COLO829 (cell line): ENCODE results near the gene CEP104.

ENCODE experiments used
- DNase-seq: peaks from one replicate; pipeline ENCODE4 v3.0.0; 2012; ENCODE audit warnings: low spot score

Gene CEP104

DNA sequence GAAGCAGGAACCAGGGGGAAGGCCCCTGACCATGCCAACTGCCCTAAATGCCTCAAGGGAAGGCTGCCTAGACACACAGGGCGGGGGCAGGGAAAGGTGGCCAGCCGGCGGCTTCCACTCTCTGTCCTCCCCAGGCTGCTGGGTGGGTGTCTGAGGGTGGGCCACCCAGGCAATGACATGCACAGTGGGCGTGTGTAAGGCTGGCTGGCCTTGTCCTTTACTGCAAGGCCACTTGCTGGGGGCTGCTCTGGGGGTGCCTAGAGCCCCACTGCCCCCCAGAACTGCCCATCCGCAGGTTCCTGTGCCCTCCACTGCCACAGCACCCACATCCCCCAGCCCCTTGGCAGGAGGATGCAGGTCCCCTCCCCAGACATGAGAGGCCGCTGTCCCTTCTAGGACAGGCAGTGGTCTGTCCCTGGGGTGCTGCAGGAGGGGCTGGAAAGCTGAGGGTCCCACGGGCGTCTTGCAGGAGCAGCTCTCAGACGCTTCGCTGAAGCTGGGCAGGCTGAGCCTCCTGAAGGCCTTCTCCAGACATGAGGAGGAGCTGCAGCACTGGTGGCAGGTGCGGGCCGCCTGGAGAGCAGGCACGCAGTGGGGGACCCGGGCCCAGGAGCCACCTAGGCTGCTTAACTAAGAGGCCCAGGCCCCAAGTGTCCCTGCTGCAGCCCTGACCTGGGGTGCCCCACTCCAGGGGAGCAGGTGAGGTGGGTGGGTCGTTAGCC lies 94.7 kb downstream of the CEP104 start:
- no peak for DNase-seq
